Peyer's patch (tissue), 4 donors: Measurements from ENCODE around the gene ARHGEF35.

ENCODE experiments used
- CTCF ChIP-seq, 6 experiments: fragments of 450-650 bp in 4 of 6; fragments of 200-600 bp in 2 of 6; sonication (generic) in 1 of 6; IDR thresholded peaks; one replicate each; pipeline ENCODE4 v1.5.1; 2017 to 2019; ENCODE audit warnings: antibody characterized with exemption in 6 of 6, mild to moderate bottlenecking in 3 of 6, moderate library complexity in 1 of 6
- POLR2A ChIP-seq, 2 donors: fragments of 450-650 bp; IDR thresholded peaks; one replicate each; pipeline ENCODE4 v1.5.1; 2017; ENCODE audit warnings: antibody characterized with exemption in 2 of 2, mild to moderate bottlenecking in 2 of 2, moderate library complexity in 2 of 2

- TF ChIP-seq POLR2A (IDR thresholded peaks at IDR 0.05) = no peak
- no peak for TF ChIP-seq CTCF (IDR thresholded peaks at IDR 0.05)
Measured at GRCh38 chr7:144148224-144148827, 47.3 kb downstream of the ARHGEF35 start.
